HepG2 (cell line): ENCODE results near the gene APOLD1. TPM values are rescaled to one million over a fixed set of nuclear protein-coding genes. Genes with fewer than 3 reads are reported as not detected.

Source experiments
- CHD4 ChIP-seq: fragments of 200-600 bp; sonication (generic); IDR thresholded peaks from 2 replicates; pipeline ENCODE4 v1.7.0; 2017; ENCODE audit warnings: mild to moderate bottlenecking, low read length, borderline replicate concordance
- CREB1 ChIP-seq, 2 experiments: fragments of 450-650 bp in 1 of 2; IDR thresholded peaks; 2 replicates each; pipeline ENCODE4 v1.6.1; 2016 to 2017; ENCODE audit warnings: control low read depth in 1 of 2, mild to moderate bottlenecking in 1 of 2, missing compliant biosample characterization in 1 of 2, missing genetic modification characterization in 1 of 2
- KDM6A ChIP-seq: IDR thresholded peaks from 2 replicates; pipeline ENCODE4 v1.6.1; 2016; ENCODE audit warnings: low read depth
- MED13 ChIP-seq: sonication (generic); formaldehyde crosslinking; IDR thresholded peaks from 2 replicates; pipeline ENCODE4 v1.5.0; 2020; ENCODE audit warnings: missing genetic modification reagents
- NFE2 ChIP-seq: sonication (generic); formaldehyde crosslinking; IDR thresholded peaks from 2 replicates; pipeline ENCODE4 v1.4.0; 2020; ENCODE audit warnings: missing genetic modification reagents
- RAD51 ChIP-seq: fragments of 450-650 bp; IDR thresholded peaks from 2 replicates; pipeline ENCODE4 v1.6.1; 2016; ENCODE audit warnings: borderline replicate concordance
- RBM22 ChIP-seq: fragments of 200-400 bp; formaldehyde crosslinking; optimal IDR thresholded peaks from 2 replicates; pipeline ENCODE3; 2017; ENCODE audit warnings: mild to moderate bottlenecking, low read length, moderate library complexity
- SCMH1 ChIP-seq: sonication (generic); formaldehyde crosslinking; IDR thresholded peaks from 2 replicates; pipeline ENCODE4 v1.9.0; 2021; ENCODE audit warnings: missing genetic modification reagents, mild to moderate bottlenecking, borderline replicate concordance
- SP5 ChIP-seq: IDR thresholded peaks from 2 replicates; pipeline ENCODE4 v1.6.1; 2016; ENCODE audit warnings: low read depth, borderline replicate concordance
- TFE3 ChIP-seq: IDR thresholded peaks from 2 replicates; pipeline ENCODE4 v1.6.1; 2016
- TOE1 ChIP-seq: sonication (generic); formaldehyde crosslinking; IDR thresholded peaks from 2 replicates; pipeline ENCODE4 v1.4.0; 2020; ENCODE audit warnings: mild to moderate bottlenecking, missing genetic modification reagents
- ZBTB44 ChIP-seq: sonication (generic); formaldehyde crosslinking; IDR thresholded peaks from 2 replicates; pipeline ENCODE4 v1.4.0; 2020; ENCODE audit warnings: missing genetic modification reagents
- ZBTB7B ChIP-seq: sonication (generic); formaldehyde crosslinking; IDR thresholded peaks from 2 replicates; pipeline ENCODE4 v1.4.0; 2020; ENCODE audit warnings: missing genetic modification reagents
- ZNF225 ChIP-seq: sonication (generic); formaldehyde crosslinking; IDR thresholded peaks from 2 replicates; pipeline ENCODE4 v1.4.0; 2020; ENCODE audit warnings: mild to moderate bottlenecking, missing genetic modification reagents
- ZNF33B ChIP-seq: sonication (generic); formaldehyde crosslinking; IDR thresholded peaks from 2 replicates; pipeline ENCODE4 v1.5.1; 2020; ENCODE audit warnings: mild to moderate bottlenecking, missing genetic modification reagents
- ZNF343 ChIP-seq: sonication (generic); formaldehyde crosslinking; IDR thresholded peaks from 2 replicates; pipeline ENCODE4 v1.4.0; 2020; ENCODE audit warnings: mild to moderate bottlenecking, missing genetic modification reagents
- ZNF678 ChIP-seq: sonication (generic); formaldehyde crosslinking; IDR thresholded peaks from 2 replicates; pipeline ENCODE4 v1.4.0; 2020; ENCODE audit warnings: mild to moderate bottlenecking, missing genetic modification reagents
- ZNF749 ChIP-seq: sonication (generic); formaldehyde crosslinking; IDR thresholded peaks from 2 replicates; pipeline ENCODE4 v1.8.0; 2022; ENCODE audit warnings: mild to moderate bottlenecking, missing genetic modification reagents, moderate library complexity, borderline replicate concordance
- polyA plus RNA-seq, 8 experiments: library from polyadenylated mRNA; depleted of rRNA in 3 of 8; stranded (reverse) in 7 of 8; unstranded in 1 of 8; fragments of >200 nt; fragmentation: Illumina TruSeq in 4 of 8; extraction: Trizol in 4 of 8; gene quantifications; 2 replicates each; pipeline versions ENCODE4 v1.2.1 to v1.2.3, GENCODE V29; 2011 to 2016; ENCODE audit warnings: low read depth in 4 of 8, missing spikeins in 1 of 8, mixed read lengths in 1 of 8; ENCODE audit not compliant: insufficient read depth in 1 of 8
- total RNA-seq, 5 experiments: library from RNA; depleted of rRNA; stranded (reverse); fragments of >200 nt; fragmentation: Illumina TruSeq; extraction: Trizol; gene quantifications; 2 replicates each; pipeline ENCODE4 v1.2.3, GENCODE V29; 2016; ENCODE audit warnings: low read depth in 1 of 5
- TF ChIP-seq, protein P1 (sequence below): fragments of 450-650 bp; IDR thresholded peaks from 2 replicates; pipeline ENCODE4 v1.6.1; 2016
- TF ChIP-seq, protein P2 (sequence below): sonication (generic); formaldehyde crosslinking; conservative IDR thresholded peaks from 2 replicates; pipeline ENCODE4 v1.8.0; 2022; ENCODE audit warnings: low read depth, missing genetic modification reagents
- TF ChIP-seq, protein P3 (sequence below): sonication (generic); formaldehyde crosslinking; IDR thresholded peaks from 2 replicates; pipeline ENCODE4 v1.4.0; 2020; ENCODE audit warnings: missing genetic modification reagents, low read depth, mild to moderate bottlenecking, borderline replicate concordance

The APOLD1 gene
- total and polyA plus RNA-seq, 2 of the 13 experiments (the other 11 are each of a cell fraction or from before 2014, with no cell fraction given) = 0.20 to 0.84 TPM

DNA sequence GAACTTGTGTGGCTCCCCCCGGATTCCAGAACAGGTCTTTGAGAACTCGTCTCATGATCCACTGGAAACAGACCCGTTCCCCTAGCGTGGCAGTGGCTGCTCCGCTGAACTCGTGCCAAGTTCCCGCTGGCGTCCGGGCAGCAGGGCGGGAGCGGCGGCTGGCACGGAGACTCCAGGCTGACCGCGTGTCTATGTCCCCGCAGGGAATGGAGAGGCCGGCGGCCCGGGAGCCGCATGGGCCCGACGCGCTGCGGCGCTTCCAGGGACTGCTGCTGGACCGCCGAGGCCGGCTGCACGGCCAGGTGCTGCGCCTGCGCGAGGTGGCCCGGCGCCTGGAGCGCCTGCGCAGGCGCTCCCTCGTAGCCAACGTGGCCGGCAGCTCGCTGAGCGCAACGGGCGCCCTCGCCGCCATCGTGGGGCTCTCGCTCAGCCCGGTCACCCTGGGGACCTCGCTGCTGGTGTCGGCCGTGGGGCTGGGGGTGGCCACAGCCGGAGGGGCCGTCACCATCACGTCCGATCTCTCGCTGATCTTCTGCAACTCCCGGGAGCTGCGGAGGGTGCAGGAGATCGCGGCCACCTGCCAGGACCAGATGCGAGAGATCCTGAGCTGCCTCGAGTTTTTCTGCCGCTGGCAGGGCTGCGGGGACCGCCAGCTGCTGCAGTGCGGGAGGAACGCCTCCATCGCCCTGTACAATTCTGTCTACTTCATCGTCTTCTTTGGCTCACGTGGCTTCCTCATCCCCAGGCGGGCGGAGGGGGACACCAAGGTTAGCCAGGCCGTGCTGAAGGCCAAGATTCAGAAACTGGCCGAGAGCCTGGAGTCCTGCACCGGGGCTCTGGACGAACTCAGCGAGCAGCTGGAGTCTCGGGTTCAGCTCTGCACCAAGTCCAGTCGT, 1.5 kb downstream of the APOLD1 start (continued):
- TF ChIP-seq SP5 (CRISPR knock-in tag) = no peak
- no peak; the same call in 1 of the 2 replicates for TF ChIP-seq ZNF749 (CRISPR knock-in tag)
- TF ChIP-seq NFE2 = no peak
- TF ChIP-seq, protein P1, sequence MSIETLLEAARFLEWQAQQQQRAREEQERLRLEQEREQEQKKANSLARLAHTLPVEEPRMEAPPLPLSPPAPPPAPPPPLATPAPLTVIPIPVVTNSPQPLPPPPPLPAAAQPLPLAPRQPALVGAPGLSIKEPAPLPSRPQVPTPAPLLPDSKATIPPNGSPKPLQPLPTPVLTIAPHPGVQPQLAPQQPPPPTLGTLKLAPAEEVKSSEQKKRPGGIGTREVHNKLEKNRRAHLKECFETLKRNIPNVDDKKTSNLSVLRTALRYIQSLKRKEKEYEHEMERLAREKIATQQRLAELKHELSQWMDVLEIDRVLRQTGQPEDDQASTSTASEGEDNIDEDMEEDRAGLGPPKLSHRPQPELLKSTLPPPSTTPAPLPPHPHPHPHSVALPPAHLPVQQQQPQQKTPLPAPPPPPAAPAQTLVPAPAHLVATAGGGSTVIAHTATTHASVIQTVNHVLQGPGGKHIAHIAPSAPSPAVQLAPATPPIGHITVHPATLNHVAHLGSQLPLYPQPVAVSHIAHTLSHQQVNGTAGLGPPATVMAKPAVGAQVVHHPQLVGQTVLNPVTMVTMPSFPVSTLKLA = no peak
- TF ChIP-seq ZNF33B = no peak
- no peak for TF ChIP-seq CHD4
- peak; percentile 34; the same call in 1 of the 2 replicates for TF ChIP-seq TOE1 (CRISPR knock-in tag)
- TF ChIP-seq, protein P2, sequence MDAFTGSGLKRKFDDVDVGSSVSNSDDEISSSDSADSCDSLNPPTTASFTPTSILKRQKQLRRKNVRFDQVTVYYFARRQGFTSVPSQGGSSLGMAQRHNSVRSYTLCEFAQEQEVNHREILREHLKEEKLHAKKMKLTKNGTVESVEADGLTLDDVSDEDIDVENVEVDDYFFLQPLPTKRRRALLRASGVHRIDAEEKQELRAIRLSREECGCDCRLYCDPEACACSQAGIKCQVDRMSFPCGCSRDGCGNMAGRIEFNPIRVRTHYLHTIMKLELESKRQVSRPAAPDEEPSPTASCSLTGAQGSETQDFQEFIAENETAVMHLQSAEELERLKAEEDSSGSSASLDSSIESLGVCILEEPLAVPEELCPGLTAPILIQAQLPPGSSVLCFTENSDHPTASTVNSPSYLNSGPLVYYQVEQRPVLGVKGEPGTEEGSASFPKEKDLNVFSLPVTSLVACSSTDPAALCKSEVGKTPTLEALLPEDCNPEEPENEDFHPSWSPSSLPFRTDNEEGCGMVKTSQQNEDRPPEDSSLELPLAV (CRISPR knock-in tag) = 0 out of 2 replicates have a peak, but pooled peaks have one; percentile 39
- peak; percentile 66; the same call in 1 of the 2 replicates for TF ChIP-seq ZNF343 (CRISPR knock-in tag)
- TF ChIP-seq CREB1 (IDR thresholded peaks at IDR 0.05) = no peak
- no peak for TF ChIP-seq CREB1 (CRISPR knock-in tag; IDR thresholded peaks at IDR 0.05)
- TF ChIP-seq ZNF225 (CRISPR knock-in tag) = 0 out of 2 replicates have a peak, but pooled peaks have one; percentile 43
- no peak for TF ChIP-seq RBM22
- TF ChIP-seq, protein P3, sequence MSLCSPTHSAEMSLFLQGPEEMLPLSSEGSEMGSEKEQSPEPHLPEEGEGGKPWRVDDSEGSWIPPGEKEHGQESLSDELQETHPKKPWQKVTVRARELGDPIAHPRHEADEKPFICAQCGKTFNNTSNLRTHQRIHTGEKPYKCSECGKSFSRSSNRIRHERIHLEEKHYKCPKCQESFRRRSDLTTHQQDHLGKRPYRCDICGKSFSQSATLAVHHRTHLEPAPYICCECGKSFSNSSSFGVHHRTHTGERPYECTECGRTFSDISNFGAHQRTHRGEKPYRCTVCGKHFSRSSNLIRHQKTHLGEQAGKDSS (CRISPR knock-in tag) = no peak; the same call in 1 of the 2 replicates
- TF ChIP-seq KDM6A (CRISPR knock-in tag) = no peak
- TF ChIP-seq RAD51 = no peak
- no peak for TF ChIP-seq ZBTB7B (CRISPR knock-in tag)
- TF ChIP-seq TFE3 (CRISPR knock-in tag) = peak; percentile 77; the same call in 1 of the 2 replicates
- no peak for TF ChIP-seq SCMH1 (CRISPR knock-in tag)
- no peak for TF ChIP-seq MED13 (CRISPR knock-in tag)
- peak; percentile 74; the same call in 1 of the 2 replicates for TF ChIP-seq ZNF678 (CRISPR knock-in tag)
- TF ChIP-seq ZBTB44 (CRISPR knock-in tag) = no peak
